ENCODE data around the gene CYB561D2. TPM values are rescaled to one million over a fixed set of nuclear protein-coding genes. Genes with fewer than 3 reads are reported as not detected.

CYB561D2 gene
- total RNA-seq, 3 donors from 2014 or later = 23.6 to 30.1 (median 28.8) TPM

- Histone ChIP-seq H3K4me1 (peaks cover 0 to 10% of the 10 kb centered on the region in 2 donors), H3K4me3 (no peak overlapping the region), H3K36me3 (no peaks in the 10 kb centered on the region), H3K9me3 (no peaks in the 10 kb centered on the region), H3K27me3 (no peaks in the 10 kb centered on the region), H3K27ac (no peak overlapping the region)
- no peak for DNase-seq (ENCODE audit: low spot score in 2 of 2)
- no peak for TF ChIP-seq POLR2A (IDR thresholded peaks at IDR 0.05)
- TF ChIP-seq POLR2AphosphoS5 (IDR thresholded peaks at IDR 0.05) = no peak
- no peak for TF ChIP-seq CTCF (IDR thresholded peaks at IDR 0.05)
- intact Hi-C loops (cut with DNase I; ENCODE audit: low total_unique reads) = no loop called here
These were observed 38.7 kb downstream of the CYB561D2 start for GRCh38 chr3:50389414-50389767.

- H3K27ac ChIP-seq = peak overlapping the region; percentile 62 to 65
- peak in 1 of 2 donors; percentile 83 for DNase-seq (ENCODE audit: low spot score in 2 of 2)
These were observed 40.0 kb downstream of the CYB561D2 start for GRCh38 chr3:50390508-50391224.

GRCh38 chr3:50392101-50392715 is 41.5 kb downstream of the CYB561D2 start:
- H3K4me1 ChIP-seq = peaks cover 0 to 10% of the 10 kb centered on the region in 2 donors
- peak in 1 of 2 donors; percentile 42 for DNase-seq (ENCODE audit: low spot score in 2 of 2)
- no peaks in the 10 kb centered on the region for H3K36me3 ChIP-seq
- H3K4me3 ChIP-seq = no peak overlapping the region
- H3K27ac ChIP-seq = peak overlapping the region; percentile 25 to 55
- no peaks in the 10 kb centered on the region for H3K9me3 ChIP-seq
- H3K27me3 ChIP-seq = no peaks in the 10 kb centered on the region
- TF ChIP-seq CTCF (IDR thresholded peaks at IDR 0.05) = no peak
- TF ChIP-seq POLR2A (IDR thresholded peaks at IDR 0.05) = no peak
- TF ChIP-seq POLR2AphosphoS5 (IDR thresholded peaks at IDR 0.05) = no peak
- intact Hi-C loops (cut with DNase I; ENCODE audit: low total_unique reads) = no loop called here

More at GRCh38 chr3:50390508-50391224, 40.0 kb downstream of the CYB561D2 start:
- TF ChIP-seq POLR2A (IDR thresholded peaks at IDR 0.05) (no peak), CTCF (IDR thresholded peaks at IDR 0.05) (no peak), POLR2AphosphoS5 (IDR thresholded peaks at IDR 0.05) (no peak)
- intact Hi-C loops (cut with DNase I; ENCODE audit: low total_unique reads) = no loop called here
- H3K9me3 ChIP-seq = no peaks in the 10 kb centered on the region
- no peaks in the 10 kb centered on the region for H3K27me3 ChIP-seq
- no peak overlapping the region for H3K4me3 ChIP-seq
- no peaks in the 10 kb centered on the region for H3K36me3 ChIP-seq
- peaks cover 0 to 10% of the 10 kb centered on the region in 2 donors for H3K4me1 ChIP-seq

- H3K36me3 ChIP-seq = no peaks in the 10 kb centered on the region
- no peaks in the 10 kb centered on the region for H3K27me3 ChIP-seq
- H3K9me3 ChIP-seq = no peaks in the 10 kb centered on the region
- peaks cover 0 to 10% of the 10 kb centered on the region in 2 donors for H3K4me1 ChIP-seq
- intact Hi-C loops (cut with DNase I; ENCODE audit: low total_unique reads) = no loop called here
- no peak overlapping the region for H3K4me3 ChIP-seq
- no peak for DNase-seq (ENCODE audit: low spot score in 2 of 2)
- TF ChIP-seq POLR2AphosphoS5 (IDR thresholded peaks at IDR 0.05) (no peak), CTCF (IDR thresholded peaks at IDR 0.05) (no peak), POLR2A (IDR thresholded peaks at IDR 0.05) (no peak)
- H3K27ac ChIP-seq = no peak overlapping the region
These were observed 42.4 kb downstream of the CYB561D2 start for GRCh38 chr3:50393061-50393460.

All from breast epithelium (tissue), 4 donors.